Measurements from ENCODE around the gene PRG2.

Gene PRG2

DNA sequence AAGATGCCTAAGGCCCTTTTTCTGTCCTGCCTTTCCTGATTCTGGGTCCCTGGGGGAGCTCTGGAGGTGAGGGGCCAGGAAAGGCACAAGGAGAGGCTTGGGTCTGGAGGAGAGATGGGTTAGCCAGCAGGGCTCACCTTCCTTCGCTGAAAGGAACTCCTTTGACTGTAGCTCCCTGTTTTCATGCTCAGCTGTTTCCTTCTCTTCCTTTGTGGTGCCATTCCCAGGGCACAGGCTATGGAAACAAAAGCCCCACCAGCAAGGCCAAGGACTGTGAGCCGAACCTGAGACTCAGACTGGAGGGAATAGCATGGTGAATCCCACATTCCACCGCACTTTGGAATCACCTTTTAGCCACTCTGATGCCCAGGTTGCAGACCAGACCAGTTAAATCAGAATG is 26.0 kb upstream of the PRG2 start:
- Histone ChIP-seq H3K4me3 (ENCODE audit: low read depth, low read length) (no peak overlapping the region), H3K36me3 (replicated peaks) (peaks cover 22% of the 10 kb centered on the region), H3K27me3 (replicated peaks) (no peaks in the 10 kb centered on the region), H3K27ac (no peak overlapping the region)
- DNase-seq = no peak
- in situ Hi-C loops (cut with HindIII; ENCODE audit: low pct_ligation_motif_present, low sequenced_read_pairs) = no loop called here
- TF ChIP-seq, protein P1, sequence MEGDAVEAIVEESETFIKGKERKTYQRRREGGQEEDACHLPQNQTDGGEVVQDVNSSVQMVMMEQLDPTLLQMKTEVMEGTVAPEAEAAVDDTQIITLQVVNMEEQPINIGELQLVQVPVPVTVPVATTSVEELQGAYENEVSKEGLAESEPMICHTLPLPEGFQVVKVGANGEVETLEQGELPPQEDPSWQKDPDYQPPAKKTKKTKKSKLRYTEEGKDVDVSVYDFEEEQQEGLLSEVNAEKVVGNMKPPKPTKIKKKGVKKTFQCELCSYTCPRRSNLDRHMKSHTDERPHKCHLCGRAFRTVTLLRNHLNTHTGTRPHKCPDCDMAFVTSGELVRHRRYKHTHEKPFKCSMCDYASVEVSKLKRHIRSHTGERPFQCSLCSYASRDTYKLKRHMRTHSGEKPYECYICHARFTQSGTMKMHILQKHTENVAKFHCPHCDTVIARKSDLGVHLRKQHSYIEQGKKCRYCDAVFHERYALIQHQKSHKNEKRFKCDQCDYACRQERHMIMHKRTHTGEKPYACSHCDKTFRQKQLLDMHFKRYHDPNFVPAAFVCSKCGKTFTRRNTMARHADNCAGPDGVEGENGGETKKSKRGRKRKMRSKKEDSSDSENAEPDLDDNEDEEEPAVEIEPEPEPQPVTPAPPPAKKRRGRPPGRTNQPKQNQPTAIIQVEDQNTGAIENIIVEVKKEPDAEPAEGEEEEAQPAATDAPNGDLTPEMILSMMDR (IDR thresholded peaks at IDR 0.05; ENCODE audit: low read depth, low read length, missing control alignments) = no peak

- H3K27me3 ChIP-seq (replicated peaks) = no peaks in the 10 kb centered on the region
- TF ChIP-seq, protein P1 (IDR thresholded peaks at IDR 0.05; ENCODE audit: low read depth, low read length, missing control alignments) = no peak
- no peak overlapping the region for H3K4me3 ChIP-seq (ENCODE audit: low read depth, low read length)
- no peak overlapping the region for H3K27ac ChIP-seq
- DNase-seq = no peak
- in situ Hi-C loops (cut with HindIII; ENCODE audit: low pct_ligation_motif_present, low sequenced_read_pairs) = no loop called here
- H3K36me3 ChIP-seq (replicated peaks) = peaks cover 21% of the 10 kb centered on the region
These were observed 24.3 kb upstream of the PRG2 start for GRCh38 chr11:57414612-57415212.

DNA sequence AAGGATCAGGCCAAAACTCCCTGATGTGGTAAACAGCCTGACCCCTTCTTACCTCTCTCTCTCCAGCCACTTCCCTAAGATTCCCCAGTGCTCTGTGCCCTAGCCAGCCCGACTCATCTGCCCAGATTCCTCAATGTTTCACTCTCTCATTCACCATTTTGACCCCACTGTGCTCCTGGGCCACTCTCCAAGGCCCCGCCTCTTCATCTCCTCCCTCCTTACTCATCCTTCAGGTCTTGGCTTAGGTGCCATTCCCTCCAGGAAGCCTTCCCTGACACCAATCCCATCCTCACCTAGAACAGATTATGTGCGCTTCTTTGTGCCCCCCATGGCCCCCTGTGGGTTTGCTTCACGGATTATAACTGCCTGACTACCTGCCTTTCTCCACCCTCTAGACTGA is 23.2 kb upstream of the PRG2 start:
- in situ Hi-C loops (cut with HindIII; ENCODE audit: low pct_ligation_motif_present, low sequenced_read_pairs) = no loop called here
- DNase-seq = no peak
- TF ChIP-seq, protein P1 (IDR thresholded peaks at IDR 0.05; ENCODE audit: low read depth, low read length, missing control alignments) = no peak
- Histone ChIP-seq H3K27ac (no peak overlapping the region), H3K4me3 (ENCODE audit: low read depth, low read length) (no peak overlapping the region), H3K27me3 (replicated peaks) (no peaks in the 10 kb centered on the region), H3K36me3 (replicated peaks) (peaks cover 21% of the 10 kb centered on the region)

DNA sequence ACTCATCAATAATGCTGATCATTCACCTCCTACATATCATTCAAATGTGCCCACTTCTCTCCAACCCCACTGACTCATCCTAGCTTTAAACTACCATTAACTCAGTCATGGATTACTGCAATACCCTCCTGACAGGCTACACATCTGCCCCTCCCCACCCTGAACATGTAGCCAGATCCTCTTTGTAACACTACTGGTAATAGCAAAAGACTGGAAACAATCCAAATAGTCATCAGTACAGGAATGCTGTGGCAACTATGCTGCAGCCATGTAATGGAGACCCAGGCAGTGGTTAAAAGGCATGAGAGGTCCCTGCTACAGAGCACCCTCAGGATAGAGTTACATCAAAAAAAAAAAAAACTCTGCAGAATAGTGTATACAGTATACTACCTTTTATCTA is 19.8 kb upstream of the PRG2 start:
- H3K4me3 ChIP-seq (ENCODE audit: low read depth, low read length) = no peak overlapping the region
- H3K27ac ChIP-seq = no peak overlapping the region
- in situ Hi-C loops (cut with HindIII; ENCODE audit: low pct_ligation_motif_present, low sequenced_read_pairs) = no loop called here
- TF ChIP-seq, protein P1 (IDR thresholded peaks at IDR 0.05; ENCODE audit: low read depth, low read length, missing control alignments) = no peak
- DNase-seq = peak; percentile 61
- peaks cover 10% of the 10 kb centered on the region for H3K36me3 ChIP-seq (replicated peaks)
- H3K27me3 ChIP-seq (replicated peaks) = no peaks in the 10 kb centered on the region

DNA sequence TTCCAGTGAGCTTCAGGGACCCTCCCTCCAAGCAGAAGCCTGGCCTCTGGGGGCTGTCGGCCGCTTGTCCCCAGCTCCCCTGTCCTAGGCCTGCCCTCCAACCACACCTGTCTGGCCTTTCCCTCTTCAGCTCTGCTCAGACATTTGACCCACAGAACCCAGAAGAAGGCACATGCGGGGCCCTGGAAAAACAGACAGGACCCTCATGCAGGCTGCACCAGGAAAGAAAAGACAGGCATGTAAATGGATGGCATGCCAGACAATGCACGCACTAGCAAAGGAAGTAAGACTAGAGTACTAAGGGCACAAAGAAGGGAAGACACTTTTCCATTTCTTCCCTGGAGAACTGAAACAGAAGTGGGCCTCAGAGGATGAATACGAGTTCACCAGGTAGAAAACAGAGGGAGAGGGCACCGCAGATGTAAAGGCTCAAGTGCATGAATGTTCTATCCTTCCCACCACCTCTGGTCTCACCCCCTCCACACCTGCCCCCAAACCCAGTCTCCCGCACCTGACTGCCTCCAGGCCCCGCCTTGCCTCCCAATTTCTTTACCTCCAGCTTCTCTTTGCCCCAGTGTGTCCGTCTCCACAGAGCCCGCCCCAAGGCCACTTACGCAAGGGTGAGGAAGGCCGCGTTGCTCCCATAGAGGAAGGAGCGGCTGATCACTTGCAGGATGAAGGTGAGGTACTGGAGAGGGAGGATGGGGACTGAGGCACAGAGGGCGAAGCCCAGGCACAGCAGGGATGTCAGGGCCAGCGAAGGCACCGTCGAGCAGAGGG is 19.1 kb upstream of the PRG2 start:
- Histone ChIP-seq H3K27ac (no peak overlapping the region), H3K36me3 (replicated peaks) (peaks cover 3% of the 10 kb centered on the region), H3K27me3 (replicated peaks) (no peaks in the 10 kb centered on the region), H3K4me3 (ENCODE audit: low read depth, low read length) (no peak overlapping the region)
- TF ChIP-seq, protein P1 (IDR thresholded peaks at IDR 0.05; ENCODE audit: low read depth, low read length, missing control alignments) = no peak
- in situ Hi-C loops (cut with HindIII; ENCODE audit: low pct_ligation_motif_present, low sequenced_read_pairs) = no loop called here
- no peak for DNase-seq

Data from brain microvascular endothelial cell (primary cell).